SHP77 treated with DMSO at 0.1 percent for 48 hours (cell line): Measurements from ENCODE around the gene SCRG1.
A peak's percentile ranks its signal among the peaks of the same experiment; 100 is the strongest.

Source experiments
- DNase-seq: peaks from one replicate; lab custom pipeline; 2025; lab: John Stamatoyannopoulos, UW

SCRG1 gene

GRCh38 chr4:173362666-173363065 lies 36.2 kb downstream of the SCRG1 start:
- DNase-seq: no peak

DNA sequence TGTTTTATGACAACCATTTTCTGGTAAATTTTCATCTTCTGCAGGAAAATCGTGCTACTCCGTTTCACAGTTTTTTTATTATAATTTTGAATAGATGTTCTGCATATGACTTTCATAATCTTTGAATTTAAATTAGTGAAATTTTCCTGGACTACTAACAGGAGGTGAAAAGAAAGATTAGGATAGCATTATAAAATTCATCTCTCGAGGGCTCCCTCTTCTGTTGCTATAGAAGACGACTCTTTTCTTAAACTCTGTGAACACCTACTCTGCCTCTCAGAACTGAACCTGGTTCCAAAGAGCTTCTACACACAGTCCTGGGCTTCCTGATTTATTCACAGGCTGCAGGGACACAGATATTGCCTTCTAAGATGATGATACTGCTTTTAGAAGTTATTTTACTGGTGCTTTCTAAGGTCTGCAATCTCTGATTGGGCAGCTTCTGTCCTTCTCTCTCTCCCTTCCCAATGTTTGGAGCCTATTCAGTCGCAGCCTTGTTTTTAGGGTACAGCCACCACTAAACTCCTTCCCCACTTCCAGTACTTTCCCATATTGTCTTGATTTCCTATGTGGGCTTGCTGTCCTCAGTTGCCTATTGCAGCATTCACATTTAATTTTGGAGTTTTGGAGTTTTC lies 38.2 kb downstream of the SCRG1 start:
- DNase-seq: no peak

DNA sequence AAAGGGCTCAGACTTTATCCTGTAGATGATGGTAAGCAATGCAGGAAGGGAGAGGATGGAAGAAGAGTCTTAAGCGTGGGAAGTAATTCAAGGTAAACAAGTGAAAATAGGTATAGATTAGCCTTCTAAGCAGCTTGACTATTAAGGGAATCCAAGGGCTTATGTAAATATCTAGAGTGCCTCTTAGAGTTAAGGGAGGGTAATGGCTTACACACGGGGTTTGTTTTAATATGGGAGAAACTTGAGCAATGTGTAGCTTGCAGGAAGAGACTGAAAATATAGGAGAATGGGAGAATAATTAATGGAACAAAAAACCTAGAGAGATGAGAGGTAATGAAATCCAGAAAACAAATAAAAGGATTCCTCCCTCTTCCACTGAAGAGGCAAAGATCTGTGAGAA lies 41.0 kb downstream of the SCRG1 start:
- no peak for DNase-seq

DNA sequence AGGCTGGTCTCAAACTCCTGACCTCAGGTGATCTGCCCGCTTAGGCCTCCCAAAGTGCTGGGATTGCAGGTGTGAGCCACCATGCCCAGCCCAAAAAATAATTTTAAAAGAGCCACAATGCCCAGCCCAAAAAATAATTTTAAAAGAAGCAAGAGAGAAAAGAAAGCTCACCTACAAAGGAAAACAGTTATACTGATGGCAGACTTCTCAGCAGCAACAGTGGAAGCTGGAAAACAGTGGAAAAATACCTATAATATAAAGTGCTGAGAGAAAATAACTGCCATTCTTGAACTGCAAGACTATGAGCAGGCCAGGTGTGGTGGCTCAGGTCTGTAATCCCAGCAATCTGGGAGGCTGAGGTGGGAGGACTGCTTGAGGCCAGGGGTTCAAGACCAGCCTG lies 51.4 kb downstream of the SCRG1 start:
- no peak for DNase-seq

DNA sequence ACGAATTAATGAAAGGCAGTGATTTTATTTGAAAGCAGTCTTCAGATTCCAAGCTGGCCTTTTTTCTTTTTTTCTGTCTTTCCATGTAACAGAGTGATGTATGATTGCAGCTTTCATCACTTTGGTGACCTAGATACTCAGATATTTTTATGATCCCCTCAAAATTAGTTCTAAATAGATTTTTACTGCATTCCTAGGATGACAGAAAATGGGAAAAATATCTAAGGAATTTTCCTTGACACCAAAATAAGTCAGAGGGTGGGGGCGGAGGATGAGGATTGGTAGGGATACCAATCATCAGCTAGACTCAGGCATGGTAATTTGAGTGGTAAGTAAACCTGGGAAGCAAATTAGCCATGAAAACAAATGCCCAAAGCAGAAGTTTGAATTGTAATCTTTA lies 52.8 kb downstream of the SCRG1 start:
- DNase-seq: no peak

DNA sequence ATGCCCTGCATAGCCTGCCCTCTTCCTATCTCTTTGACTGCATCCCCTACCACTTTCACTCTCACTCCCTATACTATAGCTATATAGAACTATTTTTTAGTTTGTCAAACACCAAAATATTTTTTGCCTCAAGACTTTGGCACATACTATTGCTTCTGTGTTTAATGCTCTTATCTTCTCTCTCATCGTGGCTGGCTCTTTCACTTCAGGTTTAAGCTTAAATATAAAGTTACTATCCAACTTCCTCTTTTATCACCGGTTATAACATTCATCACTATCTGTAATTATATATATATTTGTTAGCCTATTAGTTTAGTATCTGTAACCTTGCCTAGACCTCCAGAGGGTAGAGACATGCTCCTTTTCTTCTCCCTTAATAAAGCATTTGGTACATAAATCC lies 53.3 kb downstream of the SCRG1 start:
- no peak for DNase-seq

- no peak for DNase-seq
These were observed 55.0 kb downstream of the SCRG1 start for GRCh38 chr4:173343832-173344397.

GRCh38 chr4:173337463-173337862 lies 61.5 kb downstream of the SCRG1 start:
- DNase-seq: no peak

DNA sequence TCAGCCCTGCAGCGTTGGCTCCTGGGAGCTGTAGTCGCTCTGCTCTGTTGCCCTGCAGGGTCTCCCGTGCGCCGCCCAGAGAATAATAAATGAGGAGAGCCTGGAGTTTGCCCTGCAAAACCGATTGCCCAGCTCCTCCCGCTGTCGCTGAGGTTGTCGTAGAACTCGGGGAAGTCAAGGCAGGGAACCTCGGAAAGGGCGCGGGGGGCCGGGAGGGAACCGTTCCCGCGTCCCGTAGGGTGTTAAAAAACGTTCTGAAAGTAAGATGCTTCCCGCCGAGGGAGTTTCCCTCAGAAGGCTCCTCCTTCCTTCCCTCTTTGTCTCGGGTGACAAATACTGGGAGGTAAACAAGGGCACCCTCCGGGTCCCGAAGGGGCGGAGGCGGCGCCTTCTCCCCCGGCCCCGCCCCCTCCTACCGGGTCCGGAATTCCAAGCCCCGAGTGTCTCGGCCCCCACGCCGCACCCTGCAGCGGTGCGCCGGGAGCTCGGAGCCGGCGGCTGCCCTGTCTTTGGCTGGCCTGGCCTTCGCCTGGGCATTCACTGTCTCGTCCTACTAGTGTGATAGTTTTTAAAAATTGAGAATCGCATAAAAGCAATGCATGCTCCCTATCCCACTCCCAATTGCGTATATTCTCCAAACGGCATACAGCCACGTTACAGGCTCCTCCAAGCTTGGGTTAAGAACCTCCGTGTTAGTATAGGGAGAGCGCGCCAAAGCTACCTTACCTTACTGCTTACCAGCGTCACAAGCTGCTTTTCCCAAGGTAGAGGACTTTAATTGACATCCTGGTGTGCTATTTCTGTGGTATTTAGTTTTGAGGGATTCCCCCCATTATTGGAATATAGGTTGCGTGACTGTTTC lies 63.8 kb downstream of the SCRG1 start:
- peak; percentile 51 for DNase-seq
